ENCODE data around the gene NEURL1.

NEURL1 gene

GRCh38 chr10:103544657-103545310 lies 51.3 kb downstream of the NEURL1 start:
- DNase-seq (ENCODE audit: low read depth), result no peak
- TF ChIP-seq CTCF (IDR thresholded peaks at IDR 0.05; ENCODE audit: control insufficient read depth, insufficient read depth, low read depth, low read length, missing control alignments), result no peak
- no peak overlapping the region for H3K4me3 ChIP-seq (ENCODE audit: control insufficient read depth, low read depth, low read length)

GRCh38 chr10:103545366-103545765 lies 51.9 kb downstream of the NEURL1 start:
- no peak for DNase-seq (ENCODE audit: low read depth)
- no peak for TF ChIP-seq CTCF (IDR thresholded peaks at IDR 0.05; ENCODE audit: control insufficient read depth, insufficient read depth, low read depth, low read length, missing control alignments)
- H3K4me3 ChIP-seq (ENCODE audit: control insufficient read depth, low read depth, low read length), result no peak overlapping the region

- no peak for TF ChIP-seq CTCF (IDR thresholded peaks at IDR 0.05; ENCODE audit: control insufficient read depth, insufficient read depth, low read depth, low read length, missing control alignments)
- H3K4me3 ChIP-seq (ENCODE audit: control insufficient read depth, low read depth, low read length), result no peak overlapping the region
- DNase-seq (ENCODE audit: low read depth), result no peak
Measured at GRCh38 chr10:103545771-103546281, 52.3 kb downstream of the NEURL1 start.

- no peak for DNase-seq (ENCODE audit: low read depth)
- no peak for TF ChIP-seq CTCF (IDR thresholded peaks at IDR 0.05; ENCODE audit: control insufficient read depth, insufficient read depth, low read depth, low read length, missing control alignments)
- H3K4me3 ChIP-seq (ENCODE audit: control insufficient read depth, low read depth, low read length), result no peak overlapping the region
Measured at GRCh38 chr10:103546401-103546800, 52.9 kb downstream of the NEURL1 start.

GRCh38 chr10:103547391-103547946 lies 54.0 kb downstream of the NEURL1 start:
- no peak for TF ChIP-seq CTCF (IDR thresholded peaks at IDR 0.05; ENCODE audit: control insufficient read depth, insufficient read depth, low read depth, low read length, missing control alignments)
- no peak for DNase-seq (ENCODE audit: low read depth)
- no peak overlapping the region for H3K4me3 ChIP-seq (ENCODE audit: control insufficient read depth, low read depth, low read length)

GRCh38 chr10:103548006-103548405 lies 54.5 kb downstream of the NEURL1 start:
- TF ChIP-seq CTCF (IDR thresholded peaks at IDR 0.05; ENCODE audit: control insufficient read depth, insufficient read depth, low read depth, low read length, missing control alignments), result no peak
- H3K4me3 ChIP-seq (ENCODE audit: control insufficient read depth, low read depth, low read length), result no peak overlapping the region
- DNase-seq (ENCODE audit: low read depth), result no peak
